Neutrophil (primary cell): ENCODE data around the gene PSMD8.

Experiments
- H3K27ac ChIP-seq: fragments of 200-600 bp; sonication (generic); 2 replicates; pipeline ENCODE4 v1.5.1; 2016; ENCODE audit warnings: mild to moderate bottlenecking, moderate library complexity
- H3K27me3 ChIP-seq: fragments of 200-600 bp; sonication (generic); 2 replicates; pipeline ENCODE4 v1.6.0; 2016; ENCODE audit warnings: mild to moderate bottlenecking
- H3K36me3 ChIP-seq: fragments of 200-600 bp; sonication (generic); 2 replicates; pipeline ENCODE4 v1.5.1; 2017
- H3K4me1 ChIP-seq, 2 experiments: fragments of 200-600 bp in 1 of 2; sonication (generic) in 1 of 2; 1 replicate in 1 of 2; 2 replicates in 1 of 2; pipeline versions ENCODE4 v1.5.1 to v1.6.1; 2013 to 2016; ENCODE audit warnings: low read depth in 1 of 2, low read length in 1 of 2, mild to moderate bottlenecking in 1 of 2, moderate library complexity in 1 of 2; ENCODE audit not compliant: control insufficient read depth in 1 of 2, insufficient read depth in 1 of 2
- H3K4me3 ChIP-seq, 2 experiments: fragments of 200-600 bp in 1 of 2; sonication (generic) in 1 of 2; 1 replicate in 1 of 2; 2 replicates in 1 of 2; pipeline ENCODE4 v1.5.1; 2013 to 2016; ENCODE audit warnings: low read depth in 1 of 2, low read length in 1 of 2, mild to moderate bottlenecking in 1 of 2, moderate library complexity in 1 of 2
- H3K9me3 ChIP-seq: fragments of 200-600 bp; sonication (generic); 2 replicates; pipeline ENCODE4 v1.5.1; 2016
- CTCF ChIP-seq: fragments of 200-600 bp; sonication (generic); IDR thresholded peaks from 2 replicates; pipeline ENCODE4 v1.5.1; 2016; ENCODE audit warnings: antibody characterized with exemption

Gene PSMD8

DNA sequence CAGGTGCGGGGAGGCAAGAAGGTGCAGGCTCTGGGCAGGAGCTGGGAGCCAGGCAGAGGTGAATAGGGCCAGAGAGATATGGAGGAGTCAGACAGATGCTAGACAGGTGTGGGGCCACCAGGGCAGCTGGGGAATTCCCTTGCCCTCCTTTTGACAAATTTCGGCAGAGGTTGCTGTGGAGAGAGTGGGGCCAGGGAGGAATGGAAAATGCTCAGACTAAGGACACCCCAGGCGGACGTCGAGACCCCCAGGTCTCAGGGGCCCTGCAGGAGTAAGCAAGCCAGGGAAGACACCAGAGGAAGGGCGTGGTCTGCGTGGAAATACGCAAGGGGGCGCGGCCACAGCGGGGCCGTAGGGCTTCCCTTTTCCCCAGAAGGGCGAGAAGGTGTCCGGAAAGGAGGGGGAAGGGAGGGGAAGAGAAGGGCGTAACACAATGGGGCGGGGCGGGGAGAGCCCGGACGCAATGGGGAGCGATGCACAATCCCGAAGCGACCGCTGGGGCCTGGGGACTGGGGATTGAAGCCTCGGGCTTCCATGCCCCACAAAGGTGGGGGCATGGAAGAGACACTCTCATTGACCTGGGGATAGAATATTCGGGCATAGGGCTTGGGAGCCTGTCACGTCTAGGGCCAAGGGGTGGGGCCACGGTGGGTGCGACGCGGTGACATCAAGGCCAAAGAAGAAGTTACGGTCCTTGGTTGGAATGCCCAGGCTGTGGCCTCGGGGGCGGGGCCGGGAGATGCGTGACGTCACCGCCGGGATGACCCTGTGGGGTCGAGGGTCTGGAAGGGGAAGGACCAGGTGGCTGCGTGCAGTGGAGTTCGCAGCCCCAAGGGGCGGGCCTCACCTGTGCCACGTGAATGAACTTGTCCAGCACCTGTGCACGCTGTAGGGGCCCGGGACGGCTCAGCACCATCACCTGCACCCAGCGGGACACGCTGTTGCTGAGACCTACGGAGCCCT is 43.5 kb downstream of the PSMD8 start:
- peak; percentile 73 for TF ChIP-seq CTCF
- Histone ChIP-seq H3K27ac (peak overlapping the region; percentile 93), H3K36me3 (peaks cover 95% of the 10 kb centered on the region), H3K4me1 (peaks cover 45 to 53% of the 10 kb centered on the region in 2 experiments), H3K9me3 (no peaks in the 10 kb centered on the region), H3K4me3 (peak overlapping the region; percentile 59 to 62), H3K27me3 (no peaks in the 10 kb centered on the region)

GRCh38 chr19:38420935-38421334 is 46.6 kb downstream of the PSMD8 start:
- Histone ChIP-seq H3K27ac (peak overlapping the region; percentile 93), H3K27me3 (no peaks in the 10 kb centered on the region), H3K9me3 (no peaks in the 10 kb centered on the region), H3K4me1 (peaks cover 71 to 73% of the 10 kb centered on the region in 2 experiments), H3K4me3 (no peak overlapping the region), H3K36me3 (peaks cover 68% of the 10 kb centered on the region)
- no peak for TF ChIP-seq CTCF

GRCh38 chr19:38421856-38422255 is 47.5 kb downstream of the PSMD8 start:
- no peak overlapping the region for H3K4me3 ChIP-seq
- peaks cover 59% of the 10 kb centered on the region for H3K36me3 ChIP-seq
- peaks cover 74 to 78% of the 10 kb centered on the region in 2 experiments for H3K4me1 ChIP-seq
- no peak for TF ChIP-seq CTCF
- H3K9me3 ChIP-seq, result no peaks in the 10 kb centered on the region
- peak overlapping the region; percentile 89 for H3K27ac ChIP-seq
- H3K27me3 ChIP-seq, result no peaks in the 10 kb centered on the region

DNA sequence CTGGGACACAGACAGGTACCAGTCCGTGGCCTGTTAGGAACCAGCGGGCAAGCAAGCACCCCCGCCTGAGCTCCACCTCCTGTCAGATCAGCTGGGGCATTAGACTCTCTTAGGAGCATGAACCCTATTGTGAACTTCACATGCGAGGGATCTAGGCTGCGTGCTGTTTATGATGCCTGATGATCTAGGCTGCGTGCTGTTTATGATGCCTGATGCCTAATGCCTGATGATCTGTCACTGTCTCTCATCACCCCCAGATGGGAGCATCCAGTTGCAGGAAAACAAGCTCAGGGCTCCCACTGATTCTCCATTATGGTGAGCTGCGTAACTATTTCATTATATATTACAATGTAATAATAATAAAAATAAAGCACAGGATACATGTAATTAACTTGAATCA is 48.1 kb downstream of the PSMD8 start:
- TF ChIP-seq CTCF, result no peak
- H3K9me3 ChIP-seq, result no peaks in the 10 kb centered on the region
- no peaks in the 10 kb centered on the region for H3K27me3 ChIP-seq
- peaks cover 68 to 75% of the 10 kb centered on the region in 2 experiments for H3K4me1 ChIP-seq
- peak overlapping the region; percentile 89 for H3K27ac ChIP-seq
- peaks cover 53% of the 10 kb centered on the region for H3K36me3 ChIP-seq
- no peak overlapping the region for H3K4me3 ChIP-seq

DNA sequence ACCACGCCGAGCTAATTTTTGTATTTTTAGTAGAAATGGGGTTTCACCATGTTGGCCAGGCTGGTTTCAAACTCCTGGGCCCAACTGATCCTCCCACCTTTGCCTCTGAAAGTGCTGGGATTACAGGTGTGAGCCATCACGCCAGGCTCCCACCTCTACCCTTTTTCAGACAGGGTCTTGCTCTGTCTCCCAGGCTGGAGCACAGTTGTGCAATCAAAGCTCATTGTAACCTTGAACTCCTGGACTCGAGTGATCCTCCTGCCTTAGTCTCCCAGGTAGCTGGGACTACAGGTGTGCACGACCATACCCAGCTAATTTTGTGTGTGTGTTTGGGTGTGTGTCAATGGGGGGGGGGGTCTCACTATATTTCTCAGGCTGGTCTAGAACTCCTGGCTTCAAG is 49.9 kb downstream of the PSMD8 start:
- Histone ChIP-seq H3K9me3 (no peaks in the 10 kb centered on the region), H3K4me3 (peak overlapping the region; percentile 81 to 97), H3K36me3 (peaks cover 40% of the 10 kb centered on the region), H3K27ac (peak overlapping the region; percentile 89), H3K4me1 (peaks cover 53 to 60% of the 10 kb centered on the region in 2 experiments), H3K27me3 (peaks cover 8% of the 10 kb centered on the region)
- no peak for TF ChIP-seq CTCF
